ENCODE results near the gene LRMDA.

The LRMDA gene

GRCh38 chr10:76404531-76404930 lies 973.1 kb downstream of the LRMDA start:
- TF ChIP-seq CREB1 (IDR thresholded peaks at IDR 0.05; ENCODE audit: low read depth) (no peak), RAD21 (IDR thresholded peaks at IDR 0.05; ENCODE audit: low read depth) (no peak), TEAD4 (IDR thresholded peaks at IDR 0.05) (no peak), USF1 (IDR thresholded peaks at IDR 0.05) (no peak), EGR1 (IDR thresholded peaks at IDR 0.05) (no peak), REST (IDR thresholded peaks at IDR 0.05; ENCODE audit: low read depth) (no peak), ZBTB7A (IDR thresholded peaks at IDR 0.05; ENCODE audit: low read depth) (no peak), EP300 (IDR thresholded peaks at IDR 0.05; ENCODE audit: borderline replicate concordance) (no peak), NFIC (IDR thresholded peaks at IDR 0.05) (no peak), FOXM1 (IDR thresholded peaks at IDR 0.05; ENCODE audit: borderline replicate concordance, low read depth) (no peak)

GRCh38 chr10:76405922-76406321 lies 974.5 kb downstream of the LRMDA start:
- TF ChIP-seq MAX (IDR thresholded peaks at IDR 0.05) = no peak

GRCh38 chr10:76408646-76409045 lies 977.2 kb downstream of the LRMDA start:
- TF ChIP-seq EGR1 (IDR thresholded peaks at IDR 0.05) = no peak
- TF ChIP-seq FOXM1 (IDR thresholded peaks at IDR 0.05; ENCODE audit: borderline replicate concordance, low read depth) = no peak
- TF ChIP-seq YY1 (IDR thresholded peaks at IDR 0.05; ENCODE audit: low read depth) = no peak
- no peak for TF ChIP-seq NFIC (IDR thresholded peaks at IDR 0.05)
- no peak for TF ChIP-seq EP300 (IDR thresholded peaks at IDR 0.05; ENCODE audit: borderline replicate concordance)
- no peak for TF ChIP-seq RAD21 (IDR thresholded peaks at IDR 0.05; ENCODE audit: low read depth)
- TF ChIP-seq USF1 (IDR thresholded peaks at IDR 0.05) = no peak
- TF ChIP-seq TEAD4 (IDR thresholded peaks at IDR 0.05) = no peak
- no peak for TF ChIP-seq TCF12 (IDR thresholded peaks at IDR 0.05; ENCODE audit: low read depth)
- no peak for TF ChIP-seq MAX (IDR thresholded peaks at IDR 0.05)
- TF ChIP-seq CEBPB (IDR thresholded peaks at IDR 0.05) = no peak
- no peak for TF ChIP-seq REST (IDR thresholded peaks at IDR 0.05; ENCODE audit: low read depth)
- TF ChIP-seq ZBTB7A (IDR thresholded peaks at IDR 0.05; ENCODE audit: low read depth) = no peak
- no peak for TF ChIP-seq CREB1 (IDR thresholded peaks at IDR 0.05; ENCODE audit: low read depth)
- TF ChIP-seq TAF1 (IDR thresholded peaks at IDR 0.05; ENCODE audit: low read depth) = no peak

- TF ChIP-seq CREB1 (IDR thresholded peaks at IDR 0.05; ENCODE audit: low read depth) = no peak
- TF ChIP-seq EP300 (IDR thresholded peaks at IDR 0.05; ENCODE audit: borderline replicate concordance) = no peak
- TF ChIP-seq ZBTB7A (IDR thresholded peaks at IDR 0.05; ENCODE audit: low read depth) = no peak
- no peak for TF ChIP-seq TEAD4 (IDR thresholded peaks at IDR 0.05)
- no peak for TF ChIP-seq RAD21 (IDR thresholded peaks at IDR 0.05; ENCODE audit: low read depth)
- TF ChIP-seq TCF12 (IDR thresholded peaks at IDR 0.05; ENCODE audit: low read depth) = no peak
- no peak for TF ChIP-seq MAX (IDR thresholded peaks at IDR 0.05)
- TF ChIP-seq YY1 (IDR thresholded peaks at IDR 0.05; ENCODE audit: low read depth) = no peak
- TF ChIP-seq EGR1 (IDR thresholded peaks at IDR 0.05) = no peak
- no peak for TF ChIP-seq USF1 (IDR thresholded peaks at IDR 0.05)
- TF ChIP-seq TAF1 (IDR thresholded peaks at IDR 0.05; ENCODE audit: low read depth) = no peak
- no peak for TF ChIP-seq FOXM1 (IDR thresholded peaks at IDR 0.05; ENCODE audit: borderline replicate concordance, low read depth)
- no peak for TF ChIP-seq CEBPB (IDR thresholded peaks at IDR 0.05)
These were observed 980.5 kb downstream of the LRMDA start for GRCh38 chr10:76411729-76412435.

- no peak for TF ChIP-seq TAF1 (IDR thresholded peaks at IDR 0.05; ENCODE audit: low read depth)
- no peak for TF ChIP-seq EGR1 (IDR thresholded peaks at IDR 0.05)
- no peak for TF ChIP-seq NFIC (IDR thresholded peaks at IDR 0.05)
- no peak for TF ChIP-seq FOXM1 (IDR thresholded peaks at IDR 0.05; ENCODE audit: borderline replicate concordance, low read depth)
These were observed 984.1 kb downstream of the LRMDA start for GRCh38 chr10:76415554-76415953.

Measured in Ishikawa (cell line).